CD4-positive, alpha-beta memory T cell (primary cell): Measurements from ENCODE around the gene CRYGN. TPM values are rescaled to one million over a fixed set of nuclear protein-coding genes. Genes with fewer than 3 reads are reported as not detected.
A peak's percentile ranks its signal among the peaks of the same experiment; 100 is the strongest.

Source experiments
- CTCF ChIA-PET: fragments of 350-600 bp; sonication (Branson Sonifier 250); formaldehyde crosslinking; loops from one replicate; lab custom pipeline; 2021; ENCODE audit warnings: inconsistent platforms; ENCODE audit not compliant: partially characterized antibody; lab: Charles Lee
- POLR2A ChIA-PET: fragments of 350-600 bp; sonication (Branson Sonifier 250); formaldehyde crosslinking; loops from one replicate; lab custom pipeline; 2021; ENCODE audit not compliant: partially characterized antibody; lab: Charles Lee
- DNase-seq, 5 donors: peaks; one replicate each; pipeline versions ENCODE4 v3.0.0 to v3.0.0-alpha.2; 2020 to 2022; ENCODE audit warnings: mixed read lengths in 1 of 5
- H3K27ac ChIP-seq: one replicate; pipeline ENCODE4 v1.7.0; 2013; ENCODE audit warnings: low read depth, low read length
- H3K27me3 ChIP-seq: 2 replicates; pipeline ENCODE4 v1.7.0; 2013; ENCODE audit warnings: mild to moderate bottlenecking, low read length, moderate library complexity; ENCODE audit not compliant: insufficient read depth
- H3K36me3 ChIP-seq: 2 replicates; pipeline ENCODE4 v1.7.0; 2013; ENCODE audit warnings: mild to moderate bottlenecking, low read length, moderate library complexity; ENCODE audit not compliant: insufficient read depth
- H3K4me1 ChIP-seq: 2 replicates; pipeline ENCODE4 v1.7.0; 2013; ENCODE audit warnings: mild to moderate bottlenecking, low read length, moderate library complexity; ENCODE audit not compliant: insufficient read depth
- H3K4me3 ChIP-seq, 2 donors: one replicate each; pipeline ENCODE4 v1.7.0; 2013; ENCODE audit warnings: low read length in 2 of 2, mild to moderate bottlenecking in 1 of 2
- H3K9me3 ChIP-seq, 2 donors: one replicate each; pipeline ENCODE4 v1.7.0; 2013; ENCODE audit warnings: low read length in 2 of 2, control low read depth in 1 of 2; ENCODE audit not compliant: control insufficient read depth in 1 of 2
- H3K27ac Mint-ChIP-seq, 7 donors: one replicate each; pipeline ENCODE4 v1.8.0; 2020 to 2021; ENCODE audit warnings: mixed read lengths in 7 of 7, mild to moderate bottlenecking in 6 of 7, inconsistent platforms in 3 of 7, moderate library complexity in 3 of 7
- H3K27me3 Mint-ChIP-seq, 2 donors: one replicate each; pipeline ENCODE4 v1.8.0; 2020 to 2021; ENCODE audit warnings: mixed read lengths in 2 of 2
- H3K36me3 Mint-ChIP-seq, 2 donors: one replicate each; pipeline ENCODE4 v1.8.0; 2020 to 2021; ENCODE audit warnings: mixed read lengths in 2 of 2, inconsistent platforms in 1 of 2, mild to moderate bottlenecking in 1 of 2
- H3K4me1 Mint-ChIP-seq, 4 donors: one replicate each; pipeline ENCODE4 v1.8.0; 2020 to 2021; ENCODE audit warnings: mixed read lengths in 4 of 4, mild to moderate bottlenecking in 1 of 4
- H3K4me3 Mint-ChIP-seq, 8 donors: one replicate each; pipeline ENCODE4 v1.8.0; 2020 to 2021; ENCODE audit warnings: mixed read lengths in 8 of 8, mild to moderate bottlenecking in 7 of 8, moderate library complexity in 6 of 8, inconsistent platforms in 3 of 8
- H3K9me3 Mint-ChIP-seq, 8 donors: one replicate each; pipeline ENCODE4 v1.8.0; 2020 to 2021; ENCODE audit warnings: mixed read lengths in 8 of 8, mild to moderate bottlenecking in 5 of 8, inconsistent platforms in 3 of 8, moderate library complexity in 1 of 8
- intact Hi-C: fragments of 100-400 bp; cut with micrococcal nuclease; formaldehyde crosslinking; loops from one replicate; pipeline ENCODE4 v1.15.1; 2023
- polyA plus RNA-seq, 2 donors: library from polyadenylated mRNA; unstranded; fragments of 300-500 nt; fragmentation: Illumina TruSeq; gene quantifications; one replicate each; pipeline ENCODE4 v1.2.3, GENCODE V29; 2021
- total RNA-seq, 2 experiments: library from RNA; stranded (reverse); gene quantifications; one replicate each; pipeline ENCODE4 v1.2.3, GENCODE V29; 2021

The CRYGN gene
- total and polyA plus RNA-seq, 4 experiments from 2014 or later = 1.9 TPM; not detected in 3

GRCh38 chr7:151483711-151483983 is 43.7 kb upstream of the CRYGN start:
- peaks cover 33% of the 10 kb centered on the region for H3K36me3 ChIP-seq
- ChIA-PET POLR2A (no interaction called here), CTCF (no interaction called here)
- H3K9me3 ChIP-seq = no peaks in the 10 kb centered on the region
- Mint-ChIP-seq H3K4me3 (no peak overlapping the region), H3K36me3 (peaks cover 46 to 75% of the 10 kb centered on the region in 2 donors), H3K9me3 (no peaks in the 10 kb centered on the region), H3K27ac (peak overlapping the region in 2 of 7 donors; percentile 0 to 53), H3K27me3 (no peaks in the 10 kb centered on the region), H3K4me1 (peaks cover 17 to 41% (median 30%) of the 10 kb centered on the region in 4 donors)
- intact Hi-C loops = loop anchor here (5.0 kb wide), 1 partner anchor 34 kb away; the partner anchor contains the start of gene RHEB
- H3K4me3 ChIP-seq = no peak overlapping the region
- no peaks in the 10 kb centered on the region for H3K27me3 ChIP-seq
- H3K4me1 ChIP-seq = peaks cover 8% of the 10 kb centered on the region
- no peak for DNase-seq
- no peak overlapping the region for H3K27ac ChIP-seq

- H3K9me3 ChIP-seq = no peaks in the 10 kb centered on the region
- CTCF ChIA-PET = no interaction called here
- Mint-ChIP-seq H3K4me3 (peak overlapping the region in 1 of 8 donors; percentile 11), H3K4me1 (peaks cover 17 to 41% (median 30%) of the 10 kb centered on the region in 4 donors), H3K36me3 (peaks cover 45 to 69% of the 10 kb centered on the region in 2 donors), H3K27me3 (no peaks in the 10 kb centered on the region), H3K9me3 (no peaks in the 10 kb centered on the region), H3K27ac (peak overlapping the region in 6 of 7 donors; percentile 0 to 85 (median 40))
- H3K27me3 ChIP-seq = no peaks in the 10 kb centered on the region
- no peak overlapping the region for H3K4me3 ChIP-seq
- H3K4me1 ChIP-seq = peaks cover 8% of the 10 kb centered on the region
- H3K27ac ChIP-seq = no peak overlapping the region
- intact Hi-C loops = loop anchor here (5.0 kb wide), 1 partner anchor 34 kb away; the partner anchor contains the start of gene RHEB
- peaks cover 32% of the 10 kb centered on the region for H3K36me3 ChIP-seq
- DNase-seq = no peak
- POLR2A ChIA-PET = no interaction called here
Observed at GRCh38 chr7:151482883-151483710, 43.2 kb upstream of the CRYGN start.

- Mint-ChIP-seq H3K36me3 (peaks cover 45 to 68% of the 10 kb centered on the region in 2 donors), H3K27me3 (no peaks in the 10 kb centered on the region), H3K4me3 (no peak overlapping the region), H3K9me3 (no peaks in the 10 kb centered on the region), H3K27ac (peak overlapping the region in 2 of 7 donors; percentile 47 to 86), H3K4me1 (peaks cover 17 to 43% (median 33%) of the 10 kb centered on the region in 4 donors)
- peaks cover 29% of the 10 kb centered on the region for H3K36me3 ChIP-seq
- no peak overlapping the region for H3K4me3 ChIP-seq
- CTCF ChIA-PET = interaction anchor here (1.2 kb wide), 1 partner anchor 178 kb away, joined by 3 read pairs; no protein-coding TSS in a partner anchor
- intact Hi-C loops = loop anchor here (5.0 kb wide), 1 partner anchor 35 kb away; the partner anchor contains the start of gene RHEB
- no peaks in the 10 kb centered on the region for H3K27me3 ChIP-seq
- no peak overlapping the region for H3K27ac ChIP-seq
- DNase-seq = no peak
- POLR2A ChIA-PET = no interaction called here
- peaks cover 8% of the 10 kb centered on the region for H3K4me1 ChIP-seq
- no peaks in the 10 kb centered on the region for H3K9me3 ChIP-seq
Observed at GRCh38 chr7:151481650-151482505, 41.9 kb upstream of the CRYGN start.

- Histone ChIP-seq H3K9me3 (no peaks in the 10 kb centered on the region), H3K27ac (no peak overlapping the region), H3K4me3 (no peak overlapping the region), H3K36me3 (peaks cover 12% of the 10 kb centered on the region), H3K27me3 (no peaks in the 10 kb centered on the region), H3K4me1 (peaks cover 14% of the 10 kb centered on the region)
- POLR2A ChIA-PET = no interaction called here
- Mint-ChIP-seq H3K27me3 (no peaks in the 10 kb centered on the region), H3K9me3 (no peaks in the 10 kb centered on the region), H3K4me1 (peaks cover 19 to 50% (median 27%) of the 10 kb centered on the region in 4 donors), H3K27ac (no peak overlapping the region), H3K36me3 (peaks cover 31 to 55% of the 10 kb centered on the region in 2 donors), H3K4me3 (no peak overlapping the region)
- no peak for DNase-seq
- CTCF ChIA-PET = no interaction called here
- intact Hi-C loops = no loop called here
Observed at GRCh38 chr7:151477867-151478266, 37.9 kb upstream of the CRYGN start.

- no peak for DNase-seq
- H3K9me3 Mint-ChIP-seq = peaks cover 0 to 1% (median 0%) of the 10 kb centered on the region in 8 donors
- intact Hi-C loops = no loop called here
- Histone ChIP-seq H3K36me3 (peaks cover 32% of the 10 kb centered on the region), H3K27ac (no peak overlapping the region), H3K4me1 (peaks cover 38% of the 10 kb centered on the region), H3K27me3 (no peaks in the 10 kb centered on the region), H3K4me3 (no peak overlapping the region), H3K9me3 (no peaks in the 10 kb centered on the region)
- H3K36me3 Mint-ChIP-seq = peaks cover 43 to 68% of the 10 kb centered on the region in 2 donors
- ChIA-PET CTCF (interaction anchor here (1.8 to 2.0 kb wide), 2 partner anchors 12 to 25 kb away, joined by 4 read pairs; no protein-coding TSS in a partner anchor), POLR2A (no interaction called here)
- peak overlapping the region; percentile 42 to 83 (median 73) for H3K27ac Mint-ChIP-seq
- no peaks in the 10 kb centered on the region for H3K27me3 Mint-ChIP-seq
- peak overlapping the region in 6 of 8 donors; percentile 18 to 72 (median 50) for H3K4me3 Mint-ChIP-seq
- H3K4me1 Mint-ChIP-seq = peaks cover 39 to 75% (median 46%) of the 10 kb centered on the region in 4 donors
Observed at GRCh38 chr7:151472644-151473380, 32.9 kb upstream of the CRYGN start.

- Histone ChIP-seq H3K4me1 (peaks cover 38% of the 10 kb centered on the region), H3K9me3 (no peaks in the 10 kb centered on the region), H3K4me3 (no peak overlapping the region), H3K36me3 (peaks cover 26% of the 10 kb centered on the region), H3K27ac (no peak overlapping the region), H3K27me3 (no peaks in the 10 kb centered on the region)
- Mint-ChIP-seq H3K27ac (peak overlapping the region in 3 of 7 donors; percentile 22 to 54 (median 29)), H3K36me3 (peaks cover 59 to 69% of the 10 kb centered on the region in 2 donors), H3K4me3 (peak overlapping the region in 1 of 8 donors; percentile 18), H3K9me3 (peaks cover 0 to 1% (median 0%) of the 10 kb centered on the region in 8 donors), H3K4me1 (peaks cover 37 to 65% (median 46%) of the 10 kb centered on the region in 4 donors), H3K27me3 (no peaks in the 10 kb centered on the region)
- DNase-seq = no peak
- POLR2A ChIA-PET = interaction anchor here (1.3 kb wide), 1 partner anchor 21 kb away, joined by 3 read pairs; no protein-coding TSS in a partner anchor
- CTCF ChIA-PET = interaction anchor here (0.6 to 1.0 kb wide), 3 partner anchors 8 to 156 kb away, joined by 3 to 4 read pairs (median 3); no protein-coding TSS in a partner anchor
- intact Hi-C loops = no loop called here
Observed at GRCh38 chr7:151470711-151471110, 30.8 kb upstream of the CRYGN start.
